Activated T-helper 17 cell treated with anti-CD3 and anti-CD28 coated beads, Interleukin-2, amount 50 U/mL, for 72 hours (primary cell): ENCODE measurements around the gene BACE2. TPM values are rescaled to one million over a fixed set of nuclear protein-coding genes. Genes with fewer than 3 reads are reported as not detected.
"Not testable (repeated sequence)": the region's sequence is repeated elsewhere in the genome, so short reads cannot be mapped to it uniquely, and the experiment has no call there.

Source experiments
- ATAC-seq: fragments of 150-1000 bp; cut with Tn5 transposase; replicated peaks from 2 replicates; pipeline ENCODE4 v1.10.0; 2021; ENCODE audit warnings: mild to moderate bottlenecking, moderate library complexity
- H3K27ac Mint-ChIP-seq: one replicate; pipeline ENCODE4 v1.8.0; 2022; ENCODE audit warnings: mixed read lengths
- H3K27me3 Mint-ChIP-seq: one replicate; pipeline ENCODE4 v1.8.0; 2022; ENCODE audit warnings: mixed read lengths
- H3K36me3 Mint-ChIP-seq: one replicate; pipeline ENCODE4 v1.8.0; 2022; ENCODE audit warnings: low read depth, mild to moderate bottlenecking, mixed read lengths
- H3K4me1 Mint-ChIP-seq: one replicate; pipeline ENCODE4 v1.8.0; 2022; ENCODE audit warnings: mixed read lengths
- H3K4me3 Mint-ChIP-seq: one replicate; pipeline ENCODE4 v1.8.0; 2022; ENCODE audit warnings: mild to moderate bottlenecking, mixed read lengths
- H3K9me3 Mint-ChIP-seq: one replicate; pipeline ENCODE4 v1.8.0; 2022; ENCODE audit warnings: mixed read lengths
- total RNA-seq, 2 donors: library from RNA; stranded (reverse); gene quantifications; one replicate each; pipeline ENCODE4 v1.2.3, GENCODE V29; 2022

BACE2 gene
- total RNA-seq, 2 donors from 2014 or later: 0.52 TPM; not detected in 1

DNA sequence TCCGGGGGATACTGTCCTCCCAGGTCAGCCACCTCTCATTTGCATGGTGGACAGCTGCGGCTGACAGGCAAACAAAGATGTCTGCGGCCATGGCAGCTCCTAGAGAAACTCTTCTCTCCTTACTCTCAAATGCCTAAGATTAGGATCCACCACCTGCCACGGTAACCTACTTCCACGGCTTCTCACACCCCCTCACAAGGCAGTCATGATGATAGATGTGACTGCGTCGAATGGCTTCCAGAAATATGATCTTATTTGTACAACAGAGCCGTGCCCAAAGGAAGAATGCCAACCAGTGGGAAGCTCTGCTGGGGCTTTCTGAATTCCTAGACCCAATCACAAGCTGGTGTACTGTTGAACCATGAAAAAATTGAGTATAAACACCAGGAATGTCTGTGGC, 73.4 kb downstream of the BACE2 start:
- Mint-ChIP-seq H3K4me1 (no peaks in the 10 kb centered on the region), H3K36me3 (no peaks in the 10 kb centered on the region), H3K4me3 (no peak overlapping the region), H3K27me3 (peaks cover 4% of the 10 kb centered on the region), H3K9me3 (no peaks in the 10 kb centered on the region), H3K27ac (no peak overlapping the region)
- ATAC-seq: no peak

DNA sequence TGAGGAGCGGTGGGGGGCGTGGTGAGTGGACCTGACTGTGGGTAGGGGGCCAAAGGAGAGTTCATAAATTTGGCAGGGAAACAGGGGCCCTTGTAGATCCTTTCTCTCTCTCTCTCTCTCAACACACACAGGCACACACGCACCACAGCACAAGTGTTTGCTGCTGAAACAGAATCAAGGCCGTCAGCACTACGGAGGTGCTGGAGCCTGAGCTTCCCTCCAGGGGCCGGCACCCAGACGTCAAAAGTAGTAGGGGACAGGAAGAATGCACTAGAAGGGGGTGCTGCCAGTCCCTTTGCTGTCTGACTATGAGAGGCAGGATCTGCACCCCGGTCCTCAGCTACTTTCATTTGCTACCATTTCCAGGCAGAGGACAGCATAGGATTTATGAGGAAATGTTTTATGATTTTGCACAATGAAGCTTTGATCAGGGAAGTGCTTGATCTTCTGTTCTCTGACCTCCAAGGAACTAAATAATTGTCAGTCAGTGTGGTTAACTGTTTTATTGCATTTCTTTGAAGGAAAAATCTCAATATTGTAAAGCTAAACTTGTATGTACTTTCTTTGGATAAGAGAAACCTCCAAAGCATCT, 74.4 kb downstream of the BACE2 start:
- H3K9me3 Mint-ChIP-seq: no peaks in the 10 kb centered on the region
- H3K4me3 Mint-ChIP-seq: no peak overlapping the region
- peaks cover 7% of the 10 kb centered on the region for H3K27me3 Mint-ChIP-seq
- H3K27ac Mint-ChIP-seq: no peak overlapping the region
- ATAC-seq: no peak
- H3K36me3 Mint-ChIP-seq: no peaks in the 10 kb centered on the region
- no peaks in the 10 kb centered on the region for H3K4me1 Mint-ChIP-seq

DNA sequence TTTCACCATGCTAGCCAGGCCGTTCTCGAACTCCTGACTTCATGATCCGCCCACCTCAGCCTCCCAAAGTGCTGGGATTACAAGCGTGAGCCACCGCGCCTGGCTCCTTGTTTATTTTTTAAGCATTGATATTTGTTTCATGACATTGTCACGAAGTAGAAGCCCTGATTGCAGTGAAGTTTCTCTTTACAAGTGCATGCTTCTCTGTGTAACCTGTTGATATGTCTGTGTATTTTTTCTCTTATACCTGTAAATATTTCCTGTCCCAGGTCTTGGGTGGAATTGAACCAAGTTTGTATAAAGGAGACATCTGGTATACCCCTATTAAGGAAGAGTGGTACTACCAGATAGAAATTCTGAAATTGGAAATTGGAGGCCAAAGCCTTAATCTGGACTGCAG, 75.1 kb downstream of the BACE2 start:
- Mint-ChIP-seq H3K27me3 (peaks cover 7% of the 10 kb centered on the region), H3K36me3 (no peaks in the 10 kb centered on the region), H3K27ac (no peak overlapping the region), H3K4me1 (no peaks in the 10 kb centered on the region), H3K4me3 (no peak overlapping the region), H3K9me3 (no peaks in the 10 kb centered on the region)
- ATAC-seq: no peak

DNA sequence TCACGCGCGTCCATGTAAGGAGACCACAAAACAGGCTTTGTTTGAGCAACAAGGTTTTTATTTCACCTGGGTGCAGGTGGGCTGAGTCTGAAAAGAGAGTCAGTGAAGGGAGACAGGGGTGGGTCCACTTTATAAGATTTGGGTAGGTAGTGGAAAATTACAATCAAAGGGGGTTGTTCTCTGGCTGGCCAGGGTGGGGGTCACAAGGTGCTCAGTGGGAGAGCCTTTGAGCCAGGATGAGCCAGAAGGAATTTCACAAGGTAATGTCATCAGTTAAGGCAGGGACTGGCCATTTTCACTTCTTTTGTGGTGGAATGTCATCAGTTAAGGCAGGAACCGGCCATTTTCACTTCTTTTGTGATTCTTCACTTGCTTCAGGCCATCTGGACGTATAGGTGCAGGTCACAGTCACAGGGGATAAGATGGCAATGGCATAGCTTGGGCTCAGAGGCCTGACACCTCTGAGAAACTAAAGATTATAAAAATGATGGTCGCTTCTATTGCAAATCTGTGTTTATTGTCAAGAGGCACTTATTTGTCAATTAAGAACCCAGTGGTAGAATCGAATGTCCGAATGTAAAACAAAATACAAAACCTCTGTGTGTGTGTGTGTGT, 76.4 kb downstream of the BACE2 start:
- not testable (repeated sequence) for ATAC-seq, H3K27ac Mint-ChIP-seq, H3K9me3 Mint-ChIP-seq, H3K4me1 Mint-ChIP-seq, H3K4me3 Mint-ChIP-seq, H3K36me3 Mint-ChIP-seq
- H3K27me3 Mint-ChIP-seq: peaks cover 11% of the 10 kb centered on the region

- Mint-ChIP-seq H3K4me1 (no peaks in the 10 kb centered on the region), H3K36me3 (no peaks in the 10 kb centered on the region), H3K27me3 (peaks cover 11% of the 10 kb centered on the region), H3K27ac (no peak overlapping the region), H3K9me3 (no peaks in the 10 kb centered on the region), H3K4me3 (no peak overlapping the region)
- no peak for ATAC-seq
These were observed 77.7 kb downstream of the BACE2 start for GRCh38 chr21:41245509-41246135.

GRCh38 chr21:41246808-41247207, 78.8 kb downstream of the BACE2 start:
- no peak overlapping the region for H3K4me3 Mint-ChIP-seq
- H3K9me3 Mint-ChIP-seq: no peaks in the 10 kb centered on the region
- no peaks in the 10 kb centered on the region for H3K4me1 Mint-ChIP-seq
- ATAC-seq: no peak
- H3K27ac Mint-ChIP-seq: no peak overlapping the region
- no peaks in the 10 kb centered on the region for H3K36me3 Mint-ChIP-seq
- peaks cover 8% of the 10 kb centered on the region for H3K27me3 Mint-ChIP-seq

- H3K27me3 Mint-ChIP-seq: peaks cover 16% of the 10 kb centered on the region
- H3K27ac Mint-ChIP-seq: no peak overlapping the region
- ATAC-seq: no peak
These were observed 79.9 kb downstream of the BACE2 start for GRCh38 chr21:41247561-41248545.

DNA sequence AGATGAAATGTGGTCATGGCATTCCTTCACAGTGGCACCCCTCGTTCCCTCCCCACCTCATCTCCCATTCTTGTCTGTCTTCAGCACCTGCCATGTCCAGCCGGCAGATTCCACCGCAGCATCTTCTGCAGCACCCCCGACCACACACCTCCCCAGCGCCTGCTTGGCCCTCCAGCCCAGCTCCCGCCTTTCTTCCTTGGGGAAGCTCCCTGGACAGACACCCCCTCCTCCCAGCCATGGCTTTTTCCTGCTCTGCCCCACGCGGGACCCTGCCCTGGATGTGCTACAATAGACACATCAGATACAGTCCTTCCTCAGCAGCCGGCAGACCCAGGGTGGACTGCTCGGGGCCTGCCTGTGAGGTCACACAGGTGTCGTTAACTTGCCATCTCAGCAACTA, 81.5 kb downstream of the BACE2 start:
- no peaks in the 10 kb centered on the region for H3K36me3 Mint-ChIP-seq
- no peaks in the 10 kb centered on the region for H3K4me1 Mint-ChIP-seq
- ATAC-seq: no peak
- H3K4me3 Mint-ChIP-seq: no peak overlapping the region
- no peak overlapping the region for H3K27ac Mint-ChIP-seq
- peaks cover 19% of the 10 kb centered on the region for H3K27me3 Mint-ChIP-seq
- H3K9me3 Mint-ChIP-seq: peaks cover 4% of the 10 kb centered on the region

More at GRCh38 chr21:41247561-41248545, 79.9 kb downstream of the BACE2 start:
- H3K4me3 Mint-ChIP-seq: no peak overlapping the region
- H3K36me3 Mint-ChIP-seq: no peaks in the 10 kb centered on the region
- no peaks in the 10 kb centered on the region for H3K4me1 Mint-ChIP-seq
- H3K9me3 Mint-ChIP-seq: no peaks in the 10 kb centered on the region

GRCh38 chr21:41250519-41250918, 82.6 kb downstream of the BACE2 start:
- H3K4me3 Mint-ChIP-seq: no peak overlapping the region
- H3K36me3 Mint-ChIP-seq: no peaks in the 10 kb centered on the region
- no peak for ATAC-seq
- peaks cover 27% of the 10 kb centered on the region for H3K27me3 Mint-ChIP-seq
- H3K9me3 Mint-ChIP-seq: peaks cover 8% of the 10 kb centered on the region
- H3K27ac Mint-ChIP-seq: no peak overlapping the region
- H3K4me1 Mint-ChIP-seq: no peaks in the 10 kb centered on the region

DNA sequence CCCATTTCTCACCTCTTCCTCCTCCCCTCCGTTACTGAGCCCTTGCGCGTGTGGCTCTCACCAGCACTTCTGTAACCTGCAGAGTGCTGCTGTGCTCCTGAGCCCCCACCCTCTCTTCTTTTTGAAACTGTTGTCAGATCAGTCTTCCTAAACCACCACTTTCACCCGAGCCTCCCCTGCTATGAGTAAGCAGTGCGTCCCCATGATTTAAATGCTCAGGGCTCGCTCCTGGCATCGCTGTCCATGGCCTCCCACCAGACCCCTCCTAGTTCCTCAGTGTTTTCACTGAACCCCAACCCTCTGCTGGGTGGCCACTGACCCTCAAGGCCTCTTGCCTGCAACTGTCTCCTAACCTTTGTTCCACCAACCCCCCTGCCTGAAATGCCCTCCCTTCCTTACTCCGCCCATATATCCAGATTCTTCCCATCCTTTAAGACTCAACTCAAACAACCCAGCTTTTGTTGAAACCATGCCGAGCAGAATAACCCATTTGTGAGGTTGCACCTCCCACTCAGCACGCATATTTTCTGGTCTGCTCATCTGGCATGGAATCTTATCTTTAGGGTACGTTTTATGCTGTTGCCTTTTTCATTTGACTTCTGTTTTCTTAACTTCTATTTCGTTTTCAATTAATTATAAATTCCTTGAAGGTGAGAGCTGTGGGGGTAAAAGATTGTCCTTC, 84.1 kb downstream of the BACE2 start:
- H3K36me3 Mint-ChIP-seq: no peaks in the 10 kb centered on the region
- H3K4me3 Mint-ChIP-seq: no peak overlapping the region
- peaks cover 28% of the 10 kb centered on the region for H3K27me3 Mint-ChIP-seq
- no peaks in the 10 kb centered on the region for H3K4me1 Mint-ChIP-seq
- H3K27ac Mint-ChIP-seq: no peak overlapping the region
- H3K9me3 Mint-ChIP-seq: peaks cover 8% of the 10 kb centered on the region
- no peak for ATAC-seq

- H3K9me3 Mint-ChIP-seq: peaks cover 8% of the 10 kb centered on the region
- no peak overlapping the region for H3K4me3 Mint-ChIP-seq
- ATAC-seq: peak; percentile 29
These were observed 86.2 kb downstream of the BACE2 start for GRCh38 chr21:41254090-41254700.

DNA sequence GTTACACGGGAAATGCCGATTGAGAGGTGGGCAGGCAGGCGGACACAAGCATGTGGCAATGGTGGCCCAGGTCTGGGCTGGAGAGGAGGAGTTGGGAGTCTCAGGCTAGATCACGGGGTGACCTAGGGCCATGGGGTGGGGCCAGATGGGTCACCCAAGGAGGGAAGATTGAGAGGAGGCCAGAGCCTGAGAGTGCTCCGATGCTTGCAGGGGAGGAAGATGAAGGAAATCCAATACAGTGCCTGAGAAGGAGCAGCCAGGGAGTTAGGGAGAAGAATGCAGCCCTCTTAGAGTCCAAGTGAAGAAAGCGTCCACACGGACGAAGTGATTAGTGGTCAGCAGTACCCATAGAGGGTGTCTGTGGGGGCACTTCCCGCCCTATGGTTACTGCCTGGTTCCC, 87.2 kb downstream of the BACE2 start:
- Mint-ChIP-seq H3K4me1 (no peaks in the 10 kb centered on the region), H3K4me3 (no peak overlapping the region), H3K27me3 (peaks cover 24% of the 10 kb centered on the region), H3K36me3 (no peaks in the 10 kb centered on the region), H3K27ac (no peak overlapping the region), H3K9me3 (peaks cover 8% of the 10 kb centered on the region)
- no peak for ATAC-seq

More at GRCh38 chr21:41254090-41254700, 86.2 kb downstream of the BACE2 start:
- no peak overlapping the region for H3K27ac Mint-ChIP-seq
- no peaks in the 10 kb centered on the region for H3K36me3 Mint-ChIP-seq
- H3K4me1 Mint-ChIP-seq: no peaks in the 10 kb centered on the region
- H3K27me3 Mint-ChIP-seq: peaks cover 24% of the 10 kb centered on the region

GRCh38 chr21:41256231-41256630, 88.3 kb downstream of the BACE2 start:
- not testable (repeated sequence) for H3K4me3 Mint-ChIP-seq, H3K4me1 Mint-ChIP-seq, ATAC-seq, H3K27ac Mint-ChIP-seq, H3K36me3 Mint-ChIP-seq, H3K9me3 Mint-ChIP-seq
- H3K27me3 Mint-ChIP-seq: peaks cover 24% of the 10 kb centered on the region
